ENCODE measurements around the gene LCN9.

LCN9 gene

GRCh38 chr9:135699440-135699839 lies 36.3 kb downstream of the LCN9 start, which contains the start of gene SOHLH1:
Gene SOHLH1 (minus strand): TSS chr9:135699481. CDS start chr9:135699467, 14 bp downstream.
- H3K27ac ChIP-seq (ENCODE audit: low read length): no peak within 1 kb of the TSS
- H3K36me3 ChIP-seq (ENCODE audit: control insufficient read depth in 2 of 2, insufficient read depth in 2 of 2, low read length in 2 of 2): no peaks in the 10 kb centered on the region
- peaks cover 23 to 28% of the 10 kb centered on the region in 2 donors for H3K27me3 ChIP-seq (ENCODE audit: control insufficient read depth in 1 of 2, insufficient read depth in 2 of 2, low read length in 2 of 2)
- no peaks in the 10 kb centered on the region for H3K9me3 ChIP-seq (ENCODE audit: control insufficient read depth in 2 of 2, low read length in 2 of 2)
- no peak within 1 kb of the TSS for H3K4me3 ChIP-seq (ENCODE audit: low read length in 2 of 2)
- H3K4me1 ChIP-seq (ENCODE audit: control insufficient read depth, insufficient read depth, low read length): peaks cover 7% of the 10 kb centered on the region
- H3K9ac ChIP-seq (ENCODE audit: low read length in 2 of 2): no peak within 1 kb of the TSS

- Histone ChIP-seq H3K4me3 (ENCODE audit: low read length in 2 of 2) (no peak overlapping the region), H3K36me3 (ENCODE audit: control insufficient read depth in 2 of 2, insufficient read depth in 2 of 2, low read length in 2 of 2) (no peaks in the 10 kb centered on the region), H3K9ac (ENCODE audit: low read length in 2 of 2) (no peak overlapping the region), H3K4me1 (ENCODE audit: control insufficient read depth, insufficient read depth, low read length) (peaks cover 7% of the 10 kb centered on the region), H3K27ac (ENCODE audit: low read length) (no peak overlapping the region), H3K27me3 (ENCODE audit: control insufficient read depth in 1 of 2, insufficient read depth in 2 of 2, low read length in 2 of 2) (peaks cover 32 to 39% of the 10 kb centered on the region in 2 donors), H3K9me3 (ENCODE audit: control insufficient read depth in 2 of 2, low read length in 2 of 2) (no peaks in the 10 kb centered on the region)
These were observed 37.4 kb downstream of the LCN9 start for GRCh38 chr9:135700525-135700924.

GRCh38 chr9:135701067-135701958 lies 38.2 kb downstream of the LCN9 start:
- no peak overlapping the region for H3K9ac ChIP-seq (ENCODE audit: low read length in 2 of 2)
- H3K4me3 ChIP-seq (ENCODE audit: low read length in 2 of 2): no peak overlapping the region
- no peaks in the 10 kb centered on the region for H3K9me3 ChIP-seq (ENCODE audit: control insufficient read depth in 2 of 2, low read length in 2 of 2)
- no peaks in the 10 kb centered on the region for H3K36me3 ChIP-seq (ENCODE audit: control insufficient read depth in 2 of 2, insufficient read depth in 2 of 2, low read length in 2 of 2)
- H3K27ac ChIP-seq (ENCODE audit: low read length): no peak overlapping the region
- H3K4me1 ChIP-seq (ENCODE audit: control insufficient read depth, insufficient read depth, low read length): peaks cover 7% of the 10 kb centered on the region
- H3K27me3 ChIP-seq (ENCODE audit: control insufficient read depth in 1 of 2, insufficient read depth in 2 of 2, low read length in 2 of 2): peaks cover 32 to 44% of the 10 kb centered on the region in 2 donors

GRCh38 chr9:135701959-135702721 lies 39.0 kb downstream of the LCN9 start, which contains the start of gene KCNT1:
Gene KCNT1 (plus strand): TSS chr9:135702185. CDS start chr9:135702259, 74 bp downstream.
- Histone ChIP-seq H3K36me3 (ENCODE audit: control insufficient read depth in 2 of 2, insufficient read depth in 2 of 2, low read length in 2 of 2) (no peaks in the 10 kb centered on the region), H3K27me3 (ENCODE audit: control insufficient read depth in 1 of 2, insufficient read depth in 2 of 2, low read length in 2 of 2) (peaks cover 33 to 47% of the 10 kb centered on the region in 2 donors), H3K9me3 (ENCODE audit: control insufficient read depth in 2 of 2, low read length in 2 of 2) (no peaks in the 10 kb centered on the region), H3K4me1 (ENCODE audit: control insufficient read depth, insufficient read depth, low read length) (peaks cover 7% of the 10 kb centered on the region), H3K9ac (ENCODE audit: low read length in 2 of 2) (no peak within 1 kb of the TSS), H3K4me3 (ENCODE audit: low read length in 2 of 2) (peak within 1 kb of the TSS; percentile 19 to 55), H3K27ac (ENCODE audit: low read length) (no peak within 1 kb of the TSS)

GRCh38 chr9:135703726-135704125 lies 40.6 kb downstream of the LCN9 start:
- peaks cover 7% of the 10 kb centered on the region for H3K4me1 ChIP-seq (ENCODE audit: control insufficient read depth, insufficient read depth, low read length)

GRCh38 chr9:135704483-135704882 lies 41.4 kb downstream of the LCN9 start:
- H3K27me3 ChIP-seq (ENCODE audit: control insufficient read depth in 1 of 2, insufficient read depth in 2 of 2, low read length in 2 of 2): peaks cover 41 to 50% of the 10 kb centered on the region in 2 donors
- H3K27ac ChIP-seq (ENCODE audit: low read length): no peak overlapping the region
- H3K36me3 ChIP-seq (ENCODE audit: control insufficient read depth in 2 of 2, insufficient read depth in 2 of 2, low read length in 2 of 2): no peaks in the 10 kb centered on the region
- H3K9me3 ChIP-seq (ENCODE audit: control insufficient read depth in 2 of 2, low read length in 2 of 2): no peaks in the 10 kb centered on the region
- H3K4me1 ChIP-seq (ENCODE audit: control insufficient read depth, insufficient read depth, low read length): peaks cover 7% of the 10 kb centered on the region
- no peak overlapping the region for H3K9ac ChIP-seq (ENCODE audit: low read length in 2 of 2)
- H3K4me3 ChIP-seq (ENCODE audit: low read length in 2 of 2): no peak overlapping the region

More at GRCh38 chr9:135703726-135704125, 40.6 kb downstream of the LCN9 start:
- H3K27me3 ChIP-seq (ENCODE audit: control insufficient read depth in 1 of 2, insufficient read depth in 2 of 2, low read length in 2 of 2): peaks cover 41 to 50% of the 10 kb centered on the region in 2 donors
- H3K27ac ChIP-seq (ENCODE audit: low read length): no peak overlapping the region
- H3K36me3 ChIP-seq (ENCODE audit: control insufficient read depth in 2 of 2, insufficient read depth in 2 of 2, low read length in 2 of 2): no peaks in the 10 kb centered on the region
- H3K4me3 ChIP-seq (ENCODE audit: low read length in 2 of 2): no peak overlapping the region
- H3K9ac ChIP-seq (ENCODE audit: low read length in 2 of 2): no peak overlapping the region
- no peaks in the 10 kb centered on the region for H3K9me3 ChIP-seq (ENCODE audit: control insufficient read depth in 2 of 2, low read length in 2 of 2)

- Histone ChIP-seq H3K36me3 (ENCODE audit: control insufficient read depth in 2 of 2, insufficient read depth in 2 of 2, low read length in 2 of 2) (no peaks in the 10 kb centered on the region), H3K4me1 (ENCODE audit: control insufficient read depth, insufficient read depth, low read length) (peaks cover 7% of the 10 kb centered on the region), H3K9ac (ENCODE audit: low read length in 2 of 2) (no peak overlapping the region), H3K27me3 (ENCODE audit: control insufficient read depth in 1 of 2, insufficient read depth in 2 of 2, low read length in 2 of 2) (peaks cover 41 to 50% of the 10 kb centered on the region in 2 donors), H3K9me3 (ENCODE audit: control insufficient read depth in 2 of 2, low read length in 2 of 2) (no peaks in the 10 kb centered on the region), H3K4me3 (ENCODE audit: low read length in 2 of 2) (no peak overlapping the region), H3K27ac (ENCODE audit: low read length) (no peak overlapping the region)
These were observed 42.3 kb downstream of the LCN9 start for GRCh38 chr9:135705376-135705775.

- Histone ChIP-seq H3K36me3 (ENCODE audit: control insufficient read depth in 2 of 2, insufficient read depth in 2 of 2, low read length in 2 of 2) (no peaks in the 10 kb centered on the region), H3K9me3 (ENCODE audit: control insufficient read depth in 2 of 2, low read length in 2 of 2) (no peaks in the 10 kb centered on the region), H3K27ac (ENCODE audit: low read length) (no peak overlapping the region), H3K27me3 (ENCODE audit: control insufficient read depth in 1 of 2, insufficient read depth in 2 of 2, low read length in 2 of 2) (peaks cover 43 to 50% of the 10 kb centered on the region in 2 donors), H3K4me3 (ENCODE audit: low read length in 2 of 2) (no peak overlapping the region), H3K4me1 (ENCODE audit: control insufficient read depth, insufficient read depth, low read length) (peaks cover 7% of the 10 kb centered on the region), H3K9ac (ENCODE audit: low read length in 2 of 2) (no peak overlapping the region)
These were observed 43.2 kb downstream of the LCN9 start for GRCh38 chr9:135706288-135706687.

GRCh38 chr9:135707252-135708138 lies 44.4 kb downstream of the LCN9 start:
- no peak overlapping the region for H3K4me3 ChIP-seq (ENCODE audit: low read length in 2 of 2)
- H3K27ac ChIP-seq (ENCODE audit: low read length): no peak overlapping the region
- peaks cover 43 to 45% of the 10 kb centered on the region in 2 donors for H3K27me3 ChIP-seq (ENCODE audit: control insufficient read depth in 1 of 2, insufficient read depth in 2 of 2, low read length in 2 of 2)
- no peaks in the 10 kb centered on the region for H3K36me3 ChIP-seq (ENCODE audit: control insufficient read depth in 2 of 2, insufficient read depth in 2 of 2, low read length in 2 of 2)
- no peak overlapping the region for H3K9ac ChIP-seq (ENCODE audit: low read length in 2 of 2)
- H3K4me1 ChIP-seq (ENCODE audit: control insufficient read depth, insufficient read depth, low read length): no peaks in the 10 kb centered on the region
- no peaks in the 10 kb centered on the region for H3K9me3 ChIP-seq (ENCODE audit: control insufficient read depth in 2 of 2, low read length in 2 of 2)

GRCh38 chr9:135708164-135708563 lies 45.1 kb downstream of the LCN9 start:
- no peaks in the 10 kb centered on the region for H3K4me1 ChIP-seq (ENCODE audit: control insufficient read depth, insufficient read depth, low read length)
- H3K9ac ChIP-seq (ENCODE audit: low read length in 2 of 2): no peak overlapping the region
- H3K9me3 ChIP-seq (ENCODE audit: control insufficient read depth in 2 of 2, low read length in 2 of 2): no peaks in the 10 kb centered on the region
- no peak overlapping the region for H3K4me3 ChIP-seq (ENCODE audit: low read length in 2 of 2)
- H3K36me3 ChIP-seq (ENCODE audit: control insufficient read depth in 2 of 2, insufficient read depth in 2 of 2, low read length in 2 of 2): no peaks in the 10 kb centered on the region
- peaks cover 39% of the 10 kb centered on the region in 2 donors for H3K27me3 ChIP-seq (ENCODE audit: control insufficient read depth in 1 of 2, insufficient read depth in 2 of 2, low read length in 2 of 2)
- no peak overlapping the region for H3K27ac ChIP-seq (ENCODE audit: low read length)
